ENCODE measurements around the gene SYT2.

DNA sequence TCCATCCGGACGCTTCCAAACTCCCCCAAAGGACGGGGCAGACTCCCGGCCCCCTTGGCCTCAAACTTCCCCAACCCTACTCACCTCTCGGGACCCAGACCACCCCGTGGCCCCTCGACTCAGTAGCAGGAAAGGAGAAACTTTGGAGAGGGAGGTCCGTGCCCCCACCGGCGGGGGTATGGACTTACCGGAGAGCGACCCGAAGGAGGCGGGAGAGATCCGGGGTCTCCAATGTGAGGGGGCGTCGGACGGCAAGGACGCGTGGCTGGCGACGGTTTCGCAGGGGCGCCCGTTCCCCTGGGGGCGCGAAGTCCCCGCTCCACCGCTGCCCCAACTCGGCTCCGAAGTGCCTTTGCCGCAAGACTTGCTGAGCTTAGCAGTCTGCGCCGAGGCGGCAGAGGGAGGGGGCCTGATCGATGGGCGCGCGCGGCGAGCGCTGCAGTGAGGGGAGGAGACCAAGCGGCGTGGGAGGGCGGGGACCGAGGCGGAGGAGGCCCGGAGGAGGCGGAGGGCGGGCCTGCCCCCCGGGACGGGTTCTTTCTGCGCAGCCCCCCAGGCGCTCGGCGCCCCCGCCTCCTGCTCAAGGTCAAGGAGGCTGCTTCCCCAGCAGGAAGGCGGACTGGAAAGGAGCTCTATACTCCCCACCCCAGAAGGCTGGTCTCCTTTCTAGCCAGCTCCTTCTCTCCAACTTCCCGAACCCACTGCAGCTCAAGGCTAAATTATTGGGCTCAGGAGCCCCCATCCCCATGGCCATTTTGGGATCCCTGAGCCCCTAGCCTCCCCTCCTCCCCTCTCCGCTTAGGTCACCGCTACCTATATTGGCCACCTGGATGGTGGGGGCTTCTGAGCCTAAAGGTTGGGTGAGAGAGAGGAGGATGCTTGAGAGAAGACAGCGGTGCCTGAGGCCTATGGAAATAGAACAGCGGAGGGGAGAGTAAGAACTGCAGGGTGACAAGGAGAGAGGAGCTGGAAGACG is at the start of gene SYT2:
- TF ChIP-seq CTCF (IDR thresholded peaks at IDR 0.05), result no peak
- no peak for TF ChIP-seq ZFX (IDR thresholded peaks at IDR 0.05; ENCODE audit: borderline replicate concordance)
